ENCODE data around the gene FNDC3B. TPM values are rescaled to one million over a fixed set of nuclear protein-coding genes. Genes with fewer than 3 reads are reported as not detected.

Gene FNDC3B
- total RNA-seq, 1 donor from 2014 or later = 38.1 TPM

GRCh38 chr3:172090035-172090434, 50.7 kb downstream of the FNDC3B start:
- intact Hi-C loops (cut with micrococcal nuclease) = no loop called here

GRCh38 chr3:172092658-172093057, 53.3 kb downstream of the FNDC3B start:
- intact Hi-C loops (cut with micrococcal nuclease) = no loop called here

- intact Hi-C loops (cut with micrococcal nuclease) = loop anchor here (2.0 kb wide), 1 partner anchor 39 kb away; no protein-coding TSS in a partner anchor
Measured at GRCh38 chr3:172093581-172094443, 54.4 kb downstream of the FNDC3B start.

GRCh38 chr3:172094621-172095557, 55.5 kb downstream of the FNDC3B start:
- intact Hi-C loops (cut with micrococcal nuclease) = loop anchor here (1.0 to 2.0 kb wide), 3 partner anchors 8 to 38 kb away; no protein-coding TSS in a partner anchor

- intact Hi-C loops (cut with micrococcal nuclease) = no loop called here
Measured at GRCh38 chr3:172096881-172097420, 57.6 kb downstream of the FNDC3B start.

- intact Hi-C loops (cut with micrococcal nuclease) = no loop called here
Measured at GRCh38 chr3:172097585-172097984, 58.2 kb downstream of the FNDC3B start.

GRCh38 chr3:172098698-172099494, 59.5 kb downstream of the FNDC3B start:
- intact Hi-C loops (cut with micrococcal nuclease) = no loop called here

GRCh38 chr3:172099495-172099808, 60.1 kb downstream of the FNDC3B start:
- intact Hi-C loops (cut with micrococcal nuclease) = no loop called here

- intact Hi-C loops (cut with micrococcal nuclease) = loop anchor here (10.0 kb wide), 2 partner anchors 646 to 816 kb away; no protein-coding TSS in a partner anchor
Measured at GRCh38 chr3:172100482-172100881, 61.1 kb downstream of the FNDC3B start.

- intact Hi-C loops (cut with micrococcal nuclease) = loop anchor here (10.0 kb wide), 2 partner anchors 646 to 816 kb away; no protein-coding TSS in a partner anchor
Measured at GRCh38 chr3:172101107-172101506, 61.7 kb downstream of the FNDC3B start.

GRCh38 chr3:172102123-172102882, 62.9 kb downstream of the FNDC3B start:
- intact Hi-C loops (cut with micrococcal nuclease) = loop anchor here (10.0 kb wide), 2 partner anchors 648 to 818 kb away; no protein-coding TSS in a partner anchor

- intact Hi-C loops (cut with micrococcal nuclease) = loop anchor here (10.0 kb wide), 2 partner anchors 648 to 818 kb away; no protein-coding TSS in a partner anchor
Measured at GRCh38 chr3:172102883-172103310, 63.5 kb downstream of the FNDC3B start.

GRCh38 chr3:172103724-172104123, 64.3 kb downstream of the FNDC3B start:
- intact Hi-C loops (cut with micrococcal nuclease) = loop anchor here (10.0 kb wide), 2 partner anchors 649 to 819 kb away; no protein-coding TSS in a partner anchor

GRCh38 chr3:172104471-172105072, 65.2 kb downstream of the FNDC3B start:
- intact Hi-C loops (cut with micrococcal nuclease) = loop anchor here (5.0 to 10.0 kb wide), 4 partner anchors 228 to 820 kb away; no protein-coding TSS in a partner anchor

- intact Hi-C loops (cut with micrococcal nuclease) = loop anchor here (2.0 to 10.0 kb wide), 6 partner anchors 226 to 821 kb away; partner anchors contain the start of genes NCEH1 and TNFSF10
Measured at GRCh38 chr3:172106037-172106954, 66.9 kb downstream of the FNDC3B start.

GRCh38 chr3:172106989-172107388, 67.6 kb downstream of the FNDC3B start:
- intact Hi-C loops (cut with micrococcal nuclease) = loop anchor here (1.0 to 10.0 kb wide), 16 partner anchors 12 to 1750 kb away; partner anchors contain the start of genes ECT2, EIF5A2, FNDC3B and NCEH1

- intact Hi-C loops (cut with micrococcal nuclease) = loop anchor here (1.0 to 10.0 kb wide), 16 partner anchors 12 to 1750 kb away; partner anchors contain the start of genes ECT2, EIF5A2, FNDC3B and NCEH1
Measured at GRCh38 chr3:172107403-172107802, 68.0 kb downstream of the FNDC3B start.
